Mucosa of rectum (tissue), 2 donors: ENCODE results near the gene SMPD3.

ENCODE experiments used
- H3K27ac ChIP-seq, 2 donors: one replicate each; pipeline ENCODE4 v1.7.0; 2013; ENCODE audit warnings: inconsistent platforms in 2 of 2, low read depth in 2 of 2, low read length in 2 of 2
- H3K27me3 ChIP-seq, 2 donors: one replicate each; pipeline ENCODE4 v1.7.0; 2013; ENCODE audit warnings: low read length in 2 of 2; ENCODE audit not compliant: control insufficient read depth in 2 of 2, insufficient read depth in 2 of 2
- H3K36me3 ChIP-seq, 2 donors: one replicate each; pipeline ENCODE4 v1.7.0; 2013; ENCODE audit warnings: low read length in 2 of 2; ENCODE audit not compliant: control insufficient read depth in 2 of 2, insufficient read depth in 2 of 2
- H3K4me1 ChIP-seq, 2 donors: one replicate each; pipeline ENCODE4 v1.7.0; 2013; ENCODE audit warnings: low read length in 2 of 2, mild to moderate bottlenecking in 1 of 2; ENCODE audit not compliant: control insufficient read depth in 2 of 2, insufficient read depth in 2 of 2
- H3K4me3 ChIP-seq, 2 donors: one replicate each; pipeline ENCODE4 v1.7.0; 2013; ENCODE audit warnings: low read length in 2 of 2
- H3K9ac ChIP-seq, 2 donors: one replicate each; pipeline ENCODE4 v1.7.0; 2013; ENCODE audit warnings: low read length in 2 of 2, low read depth in 1 of 2, mild to moderate bottlenecking in 1 of 2
- H3K9me3 ChIP-seq, 2 donors: one replicate each; pipeline ENCODE4 v1.7.0; 2013; ENCODE audit warnings: low read length in 2 of 2; ENCODE audit not compliant: control insufficient read depth in 2 of 2
- donor health status: healthy.
- donor health status: Normal muscosa, but diverticular disease.

The SMPD3 gene

DNA sequence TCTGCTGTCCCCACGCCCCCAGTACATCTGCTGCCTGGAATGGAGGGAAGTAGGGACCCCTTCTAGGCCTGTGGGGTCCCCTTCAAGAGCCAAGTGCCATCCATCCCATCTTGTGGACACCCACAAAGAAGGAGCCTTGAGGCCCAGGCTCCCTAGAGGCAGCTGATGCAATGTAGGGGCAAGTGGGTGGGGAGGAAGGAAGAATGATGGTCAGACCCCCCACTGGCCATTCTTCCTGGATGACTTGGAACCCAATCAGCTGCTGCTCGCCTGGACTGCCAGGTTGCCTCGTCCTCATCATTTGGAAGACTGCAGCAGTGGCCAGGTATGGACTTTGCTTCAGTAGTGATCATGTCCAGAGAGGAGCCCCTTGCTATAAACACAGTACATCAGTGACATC, 48.9 kb downstream of the SMPD3 start:
- H3K4me3 ChIP-seq, result no peak overlapping the region
- H3K27ac ChIP-seq, result no peak overlapping the region
- H3K36me3 ChIP-seq, result no peaks in the 10 kb centered on the region
- no peaks in the 10 kb centered on the region for H3K9me3 ChIP-seq
- no peak overlapping the region for H3K9ac ChIP-seq
- peaks cover 5 to 11% of the 10 kb centered on the region in 2 donors for H3K4me1 ChIP-seq
- no peaks in the 10 kb centered on the region for H3K27me3 ChIP-seq

DNA sequence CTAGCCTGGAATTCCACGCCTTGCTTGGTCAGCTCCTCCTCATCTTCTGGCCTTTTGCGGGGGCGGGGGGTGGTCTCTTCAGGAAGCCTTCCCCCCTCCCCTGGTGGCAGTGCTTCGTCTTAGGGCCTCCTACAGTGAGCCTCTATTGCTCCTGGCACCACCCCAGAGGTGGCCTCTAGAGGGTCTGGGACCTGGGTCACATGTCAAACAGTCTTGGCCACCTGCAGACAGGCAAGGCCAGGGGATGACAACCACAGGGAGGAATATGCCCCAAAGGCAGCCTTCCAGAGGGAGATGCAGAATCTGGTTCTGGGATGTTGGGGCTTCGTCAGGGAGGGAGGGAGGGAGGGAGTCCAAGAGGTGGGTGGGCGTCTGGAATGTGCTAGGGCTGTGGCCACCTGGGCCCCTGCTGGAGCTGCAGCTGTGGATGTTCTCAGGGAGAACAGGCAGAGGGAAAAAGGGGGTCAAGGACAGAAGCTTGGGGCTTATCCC, 50.6 kb downstream of the SMPD3 start:
- Histone ChIP-seq H3K9ac (no peak overlapping the region), H3K4me3 (no peak overlapping the region), H3K4me1 (peaks cover 5 to 11% of the 10 kb centered on the region in 2 donors), H3K36me3 (no peaks in the 10 kb centered on the region), H3K27me3 (no peaks in the 10 kb centered on the region), H3K9me3 (no peaks in the 10 kb centered on the region), H3K27ac (no peak overlapping the region)

DNA sequence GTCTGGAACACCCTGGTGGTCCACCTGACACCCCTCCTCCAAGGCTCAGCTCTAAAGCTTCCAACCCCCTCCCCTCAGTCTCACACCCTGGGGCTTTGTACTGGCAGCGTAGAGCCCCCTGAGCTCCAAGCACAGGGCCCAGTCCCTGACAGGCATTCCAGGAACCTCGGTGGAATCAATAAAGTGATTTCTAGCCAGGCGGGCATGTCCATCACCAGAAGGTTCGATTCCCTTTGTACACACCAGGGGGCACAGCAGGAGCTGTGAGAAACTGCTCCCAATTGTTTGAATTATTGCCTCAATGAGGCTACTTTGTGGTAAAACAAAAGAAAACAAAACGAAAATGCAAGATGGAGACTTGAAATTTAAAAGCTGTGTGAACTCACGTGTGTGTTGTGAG, 51.8 kb downstream of the SMPD3 start:
- H3K9ac ChIP-seq, result no peak overlapping the region
- peaks cover 5 to 11% of the 10 kb centered on the region in 2 donors for H3K4me1 ChIP-seq
- H3K36me3 ChIP-seq, result no peaks in the 10 kb centered on the region
- no peaks in the 10 kb centered on the region for H3K9me3 ChIP-seq
- no peak overlapping the region for H3K27ac ChIP-seq
- no peaks in the 10 kb centered on the region for H3K27me3 ChIP-seq
- H3K4me3 ChIP-seq, result no peak overlapping the region

GRCh38 chr16:68395815-68396214, 52.5 kb downstream of the SMPD3 start:
- Histone ChIP-seq H3K4me3 (no peak overlapping the region), H3K27me3 (no peaks in the 10 kb centered on the region), H3K36me3 (no peaks in the 10 kb centered on the region), H3K9me3 (no peaks in the 10 kb centered on the region), H3K27ac (no peak overlapping the region), H3K9ac (no peak overlapping the region), H3K4me1 (peaks cover 5 to 11% of the 10 kb centered on the region in 2 donors)

DNA sequence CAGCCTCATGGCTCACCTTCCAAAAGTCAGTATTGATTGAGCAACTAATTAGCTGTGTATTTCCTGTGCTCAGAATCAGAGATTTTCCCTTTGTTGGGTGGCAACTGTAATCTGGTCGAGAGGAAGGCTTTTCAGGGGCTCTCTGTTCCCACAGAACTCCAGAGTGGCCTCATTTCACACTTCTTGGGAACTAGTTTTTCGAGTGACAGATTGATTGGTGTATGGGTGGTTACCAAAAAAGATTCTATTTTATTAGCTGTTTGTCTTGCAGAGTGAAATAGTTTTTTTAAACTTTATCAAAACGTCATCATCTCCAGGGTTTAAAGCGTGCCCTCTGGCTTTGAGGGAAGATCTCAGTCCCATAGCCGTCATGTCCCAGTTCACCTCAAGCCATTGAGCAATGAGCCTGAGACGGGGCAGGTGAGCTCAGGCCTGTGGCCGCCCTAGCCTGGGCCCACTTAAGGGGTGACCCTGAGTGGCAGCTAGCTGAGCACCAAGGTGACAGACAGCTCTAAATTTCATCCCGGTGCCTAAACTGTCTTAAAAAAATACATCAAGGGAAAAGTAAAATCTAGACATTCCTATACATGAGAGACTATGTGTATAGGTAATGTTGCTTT, 53.0 kb downstream of the SMPD3 start:
- Histone ChIP-seq H3K4me3 (no peak overlapping the region), H3K36me3 (no peaks in the 10 kb centered on the region), H3K27me3 (no peaks in the 10 kb centered on the region), H3K9ac (no peak overlapping the region), H3K9me3 (no peaks in the 10 kb centered on the region), H3K27ac (no peak overlapping the region), H3K4me1 (peaks cover 5 to 11% of the 10 kb centered on the region in 2 donors)

DNA sequence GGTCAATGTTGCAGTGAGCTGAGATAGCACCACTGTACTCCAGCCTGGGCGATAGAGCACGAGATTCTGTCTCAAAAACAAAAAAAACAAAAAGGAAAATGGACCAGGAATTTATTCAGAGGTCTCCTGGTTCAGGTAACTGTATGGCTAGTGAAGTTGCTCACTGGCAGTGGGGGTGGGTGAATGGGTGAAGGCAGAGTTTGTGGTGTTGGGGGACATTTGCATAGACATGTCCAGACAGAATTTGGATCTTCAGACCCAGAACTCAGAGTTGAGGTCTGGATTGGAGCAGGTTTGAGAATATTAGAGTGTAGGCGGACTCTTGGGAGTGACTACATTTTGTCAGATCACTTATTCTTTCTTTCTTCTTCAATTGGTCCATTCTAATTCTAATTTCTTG, 55.0 kb downstream of the SMPD3 start:
- no peaks in the 10 kb centered on the region for H3K36me3 ChIP-seq
- no peaks in the 10 kb centered on the region for H3K9me3 ChIP-seq
- no peak overlapping the region for H3K4me3 ChIP-seq
- peaks cover 6 to 12% of the 10 kb centered on the region in 2 donors for H3K4me1 ChIP-seq
- no peaks in the 10 kb centered on the region for H3K27me3 ChIP-seq
- H3K9ac ChIP-seq, result no peak overlapping the region
- H3K27ac ChIP-seq, result no peak overlapping the region

DNA sequence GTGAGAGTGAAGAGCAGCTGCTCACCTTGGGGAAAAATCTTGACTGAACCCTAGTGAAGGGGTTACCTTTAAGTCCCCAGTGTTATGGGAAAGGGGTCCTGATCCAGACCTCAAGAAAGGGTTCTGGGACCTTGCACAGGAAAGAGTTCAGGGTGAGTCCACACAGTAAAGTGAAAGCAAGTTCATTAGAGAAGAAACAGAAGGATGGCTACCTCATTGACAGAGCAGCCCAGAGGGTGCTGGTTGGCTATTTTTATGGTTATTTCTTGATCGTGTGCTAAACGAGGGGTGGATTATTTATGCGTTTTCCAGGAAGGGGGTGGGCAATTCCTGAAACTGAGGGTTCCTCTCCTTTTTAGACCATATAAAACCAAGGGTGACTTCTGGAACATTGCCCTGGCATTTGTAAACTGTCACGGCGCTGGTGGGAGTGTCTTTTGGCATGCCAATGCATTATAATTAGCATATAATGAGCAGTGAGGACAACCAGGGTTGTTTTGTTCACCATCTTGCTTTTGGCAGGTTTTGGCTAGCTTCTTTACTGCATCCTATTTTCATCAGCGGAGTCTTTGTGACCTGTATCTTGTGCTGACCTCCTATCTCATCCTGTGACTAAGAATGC, 58.4 kb downstream of the SMPD3 start:
- Histone ChIP-seq H3K9ac (no peak overlapping the region), H3K9me3 (no peaks in the 10 kb centered on the region), H3K4me3 (no peak overlapping the region), H3K27me3 (no peaks in the 10 kb centered on the region), H3K36me3 (no peaks in the 10 kb centered on the region), H3K27ac (no peak overlapping the region), H3K4me1 (peaks cover 21 to 28% of the 10 kb centered on the region in 2 donors)

DNA sequence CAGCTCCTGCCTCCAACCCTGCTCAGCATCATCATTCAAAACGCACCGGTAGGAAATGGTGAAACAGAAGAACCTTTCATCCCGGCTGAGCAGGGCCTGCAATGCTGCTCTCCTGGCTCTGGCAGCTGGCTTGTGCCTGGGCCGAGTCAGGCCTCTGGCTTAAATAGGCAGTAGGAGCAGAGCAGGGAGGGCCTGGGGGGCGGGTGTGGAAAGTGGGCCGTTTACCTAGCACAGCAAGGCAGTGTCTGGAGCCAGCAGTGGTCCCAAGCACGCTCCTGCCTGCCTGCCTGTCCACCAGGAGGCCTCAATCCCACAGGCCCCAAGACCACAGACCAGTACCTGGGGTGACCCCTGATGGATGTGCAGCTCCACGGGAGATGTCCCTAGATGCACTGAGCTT, 59.3 kb downstream of the SMPD3 start:
- no peaks in the 10 kb centered on the region for H3K36me3 ChIP-seq
- no peak overlapping the region for H3K27ac ChIP-seq
- H3K9ac ChIP-seq, result no peak overlapping the region
- no peaks in the 10 kb centered on the region for H3K27me3 ChIP-seq
- no peak overlapping the region for H3K4me3 ChIP-seq
- peaks cover 30 to 36% of the 10 kb centered on the region in 2 donors for H3K4me1 ChIP-seq
- H3K9me3 ChIP-seq, result no peaks in the 10 kb centered on the region

DNA sequence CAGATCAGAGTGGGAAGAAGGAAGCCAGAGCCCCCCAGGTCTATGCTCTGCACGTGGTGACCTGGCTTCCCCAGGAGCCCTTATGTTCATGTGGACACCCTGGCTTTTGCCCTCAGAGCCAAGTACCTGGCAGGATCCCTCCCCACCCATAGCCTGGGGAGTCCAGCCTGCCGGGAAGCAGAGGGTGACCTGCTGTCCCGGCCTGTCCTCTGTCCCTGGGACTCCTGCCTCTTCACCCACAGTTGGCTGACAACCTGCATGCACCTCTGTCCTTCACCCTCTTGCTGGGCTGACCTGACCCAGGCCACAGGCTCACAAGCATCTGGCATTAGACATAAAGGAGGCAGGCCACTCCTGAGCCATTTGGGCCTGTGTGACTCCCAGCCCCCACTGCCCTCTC, 60.2 kb downstream of the SMPD3 start:
- Histone ChIP-seq H3K4me3 (no peak overlapping the region), H3K9me3 (no peaks in the 10 kb centered on the region), H3K36me3 (no peaks in the 10 kb centered on the region), H3K27ac (peak overlapping the region; percentile 97 to 100), H3K27me3 (no peaks in the 10 kb centered on the region), H3K4me1 (peaks cover 38 to 45% of the 10 kb centered on the region in 2 donors), H3K9ac (peak overlapping the region in 1 of 2 donors; percentile 24)

GRCh38 chr16:68387301-68387700, 61.0 kb downstream of the SMPD3 start:
- Histone ChIP-seq H3K27me3 (no peaks in the 10 kb centered on the region), H3K4me1 (peaks cover 46 to 51% of the 10 kb centered on the region in 2 donors), H3K9ac (peak overlapping the region; percentile 74 to 79), H3K9me3 (no peaks in the 10 kb centered on the region), H3K27ac (peak overlapping the region; percentile 97 to 100), H3K4me3 (peak overlapping the region; percentile 42 to 67), H3K36me3 (no peaks in the 10 kb centered on the region)
